Measurements from ENCODE around the gene KY.

GRCh38 chr3:134619884-134620445 lies 30.9 kb downstream of the KY start:
- TF ChIP-seq CTCF (conservative IDR thresholded peaks at IDR 0.05) = no peak
- TF ChIP-seq ZFX (IDR thresholded peaks at IDR 0.05) = no peak
